Breast epithelium (tissue), 4 donors: Measurements from ENCODE around the gene PRIM2. TPM values are rescaled to one million over a fixed set of nuclear protein-coding genes. Genes with fewer than 3 reads are reported as not detected.
"Not testable (repeated sequence)": the region's sequence is repeated elsewhere in the genome, so short reads cannot be mapped to it uniquely, and the experiment has no call there.

Experiments
- DNase-seq, 2 donors: peaks; one replicate each; pipeline ENCODE4 v3.0.0-alpha.2; 2019; ENCODE audit warnings: low spot score in 2 of 2
- H3K27ac ChIP-seq, 2 donors: fragments of 200-600 bp; sonication (generic) in 1 of 2; one replicate each; pipeline ENCODE4 v1.5.1; 2016 to 2019; ENCODE audit warnings: mild to moderate bottlenecking in 1 of 2
- H3K27me3 ChIP-seq, 2 donors: fragments of 200-600 bp; sonication (generic) in 1 of 2; one replicate each; pipeline versions ENCODE4 v1.5.1 to v1.6.0; 2017 to 2019; ENCODE audit warnings: control low read depth in 1 of 2, mild to moderate bottlenecking in 1 of 2
- H3K36me3 ChIP-seq: fragments of 200-600 bp; one replicate; pipeline ENCODE4 v1.5.1; 2019
- H3K4me1 ChIP-seq, 2 donors: fragments of 200-600 bp; sonication (generic); one replicate each; pipeline ENCODE4 v1.5.1; 2016 to 2019; ENCODE audit warnings: control low read depth in 1 of 2
- H3K4me3 ChIP-seq, 3 donors: fragments of 200-600 bp; sonication (generic); 1 replicate in 2 of 3; 2 replicates in 1 of 3; pipeline ENCODE4 v1.5.1; 2016 to 2019; ENCODE audit warnings: mild to moderate bottlenecking in 3 of 3, moderate library complexity in 2 of 3
- H3K9me3 ChIP-seq, 2 donors: fragments of 200-600 bp; sonication (generic) in 1 of 2; one replicate each; pipeline ENCODE4 v1.5.1; 2016 to 2019; ENCODE audit warnings: control low read depth in 1 of 2
- CTCF ChIP-seq, 3 donors: fragments of 450-650 bp; IDR thresholded peaks; one replicate each; pipeline ENCODE4 v1.5.1; 2016 to 2017; ENCODE audit warnings: antibody characterized with exemption in 3 of 3, mild to moderate bottlenecking in 3 of 3, moderate library complexity in 3 of 3
- POLR2A ChIP-seq: fragments of 450-650 bp; IDR thresholded peaks from one replicate; pipeline ENCODE4 v1.6.1; 2016; ENCODE audit warnings: antibody characterized with exemption, mild to moderate bottlenecking, moderate library complexity
- POLR2AphosphoS5 ChIP-seq, 3 donors: sonication (generic); formaldehyde crosslinking; IDR thresholded peaks; one replicate each; pipeline ENCODE4 v1.6.1; 2017; ENCODE audit warnings: antibody characterized with exemption in 3 of 3
- intact Hi-C: fragments of 100-400 bp; cut with DNase I; formaldehyde crosslinking; loops from one replicate; pipeline ENCODE4 v1.15.1; 2023; ENCODE audit warnings: low total_unique reads
- total RNA-seq, 3 donors: library from RNA; depleted of rRNA; stranded (reverse); fragments of >200 nt; gene quantifications; one replicate each; pipeline ENCODE4 v1.1.0, GENCODE V29; 2016

The PRIM2 gene
- total RNA-seq, 3 donors from 2014 or later, result 9.3 to 20.1 (median 13.8) TPM

DNA sequence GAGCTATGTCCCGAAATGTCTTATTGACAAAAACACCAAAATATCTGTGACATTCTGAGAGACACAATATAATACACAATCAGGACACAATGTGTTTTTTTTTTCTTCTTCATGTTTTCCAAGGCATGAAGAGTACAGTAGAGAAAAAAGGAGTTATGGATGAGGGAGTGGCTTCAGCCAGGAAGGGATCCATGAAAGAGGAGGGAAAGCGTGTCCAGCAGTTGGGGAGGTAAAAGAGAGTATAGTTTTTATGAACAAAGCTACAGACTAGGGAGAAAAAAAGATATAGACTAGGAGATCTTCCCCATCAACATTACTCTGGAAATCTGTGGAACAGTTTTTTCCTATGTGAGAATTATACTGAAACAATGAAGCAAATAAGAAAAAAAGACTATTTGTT, 38.9 kb upstream of the PRIM2 start:
- H3K9me3 ChIP-seq, result no peaks in the 10 kb centered on the region
- intact Hi-C loops, result no loop called here
- no peak overlapping the region for H3K27ac ChIP-seq
- no peak overlapping the region for H3K4me3 ChIP-seq
- no peaks in the 10 kb centered on the region for H3K27me3 ChIP-seq
- no peak for TF ChIP-seq CTCF (IDR thresholded peaks at IDR 0.05)
- no peak for TF ChIP-seq POLR2A
- no peak for TF ChIP-seq POLR2AphosphoS5 (IDR thresholded peaks at IDR 0.05)
- H3K4me1 ChIP-seq, result no peaks in the 10 kb centered on the region
- H3K36me3 ChIP-seq, result no peaks in the 10 kb centered on the region
- DNase-seq, result no peak

DNA sequence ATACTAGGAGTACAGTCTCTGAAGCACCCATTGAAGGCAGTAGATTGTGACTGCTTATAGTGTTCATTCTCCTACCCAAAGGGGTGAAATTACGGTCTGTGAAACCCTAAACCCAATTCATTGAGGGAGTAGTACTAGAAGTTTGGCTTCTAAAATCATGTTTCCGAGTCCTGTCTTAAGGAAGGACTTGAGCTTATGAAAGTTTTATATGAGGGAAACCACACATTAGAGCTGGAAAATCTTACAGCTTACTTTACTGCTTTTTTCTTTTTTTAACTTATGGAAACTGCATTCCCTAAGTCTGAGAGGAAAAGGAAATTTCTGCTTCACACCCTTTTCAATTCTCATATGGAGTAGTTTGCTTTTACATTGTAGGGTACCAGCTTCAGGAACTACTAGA, 38.4 kb upstream of the PRIM2 start:
- no peak overlapping the region for H3K27ac ChIP-seq
- DNase-seq, result no peak
- no peak for TF ChIP-seq POLR2AphosphoS5 (IDR thresholded peaks at IDR 0.05)
- TF ChIP-seq CTCF (IDR thresholded peaks at IDR 0.05), result no peak
- TF ChIP-seq POLR2A, result no peak
- intact Hi-C loops, result no loop called here
- H3K9me3 ChIP-seq, result no peaks in the 10 kb centered on the region
- no peaks in the 10 kb centered on the region for H3K4me1 ChIP-seq
- no peaks in the 10 kb centered on the region for H3K36me3 ChIP-seq
- no peaks in the 10 kb centered on the region for H3K27me3 ChIP-seq
- H3K4me3 ChIP-seq, result no peak overlapping the region

- no peak for DNase-seq
- intact Hi-C loops, result no loop called here
- Histone ChIP-seq H3K4me3 (no peak overlapping the region), H3K36me3 (no peaks in the 10 kb centered on the region), H3K27ac (no peak overlapping the region), H3K27me3 (no peaks in the 10 kb centered on the region), H3K9me3 (no peaks in the 10 kb centered on the region), H3K4me1 (no peaks in the 10 kb centered on the region)
- no peak for TF ChIP-seq POLR2A
- no peak for TF ChIP-seq POLR2AphosphoS5 (IDR thresholded peaks at IDR 0.05)
- no peak for TF ChIP-seq CTCF (IDR thresholded peaks at IDR 0.05)
Measured at GRCh38 chr6:57283106-57283505, 34.3 kb upstream of the PRIM2 start.

DNA sequence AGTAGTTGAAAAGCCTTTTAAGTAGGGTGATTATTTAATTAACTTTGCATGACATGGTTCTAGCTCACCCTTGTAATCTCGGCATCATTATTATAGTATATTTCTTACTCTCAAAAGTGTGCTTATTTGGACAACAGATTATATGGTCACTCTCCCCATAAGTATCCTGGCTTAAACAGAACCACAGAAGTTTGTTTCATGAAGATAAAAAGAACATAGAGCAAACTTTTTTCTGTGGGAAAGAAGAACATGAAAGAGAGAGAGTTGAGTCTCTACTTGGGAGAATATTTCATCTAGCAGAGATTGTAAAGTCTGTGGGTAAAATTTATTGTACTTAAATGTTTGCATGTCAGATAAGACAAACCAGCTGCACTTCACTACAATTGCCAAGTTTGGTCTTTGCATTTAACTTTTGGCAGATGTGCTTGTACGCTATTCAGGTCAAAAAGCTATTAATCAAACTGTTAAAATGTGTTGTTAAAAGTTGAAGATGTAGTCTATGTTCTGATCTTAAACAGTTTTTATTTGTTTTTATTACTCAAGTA, 33.4 kb upstream of the PRIM2 start:
- Histone ChIP-seq H3K9me3 (no peaks in the 10 kb centered on the region), H3K27me3 (no peaks in the 10 kb centered on the region), H3K4me1 (no peaks in the 10 kb centered on the region), H3K4me3 (no peak overlapping the region), H3K27ac (no peak overlapping the region), H3K36me3 (no peaks in the 10 kb centered on the region)
- no peak for DNase-seq
- TF ChIP-seq POLR2AphosphoS5 (IDR thresholded peaks at IDR 0.05) (no peak), POLR2A (no peak), CTCF (IDR thresholded peaks at IDR 0.05) (no peak)
- intact Hi-C loops, result no loop called here

GRCh38 chr6:57288136-57288535, 29.3 kb upstream of the PRIM2 start:
- Histone ChIP-seq H3K4me3 (peak overlapping the region in 1 of 3 donors; percentile 17), H3K27ac (peak overlapping the region in 1 of 2 donors; percentile 77)
- peak in 1 of 2 donors; percentile 21 for DNase-seq
- H3K4me1 ChIP-seq, H3K36me3 ChIP-seq, H3K27me3 ChIP-seq, intact Hi-C loops, H3K9me3 ChIP-seq: not testable (repeated sequence)

GRCh38 chr6:57293472-57293871, 24.0 kb upstream of the PRIM2 start:
- H3K9me3 ChIP-seq, H3K4me1 ChIP-seq, DNase-seq, H3K27me3 ChIP-seq, intact Hi-C loops, H3K36me3 ChIP-seq, H3K4me3 ChIP-seq, H3K27ac ChIP-seq: not testable (repeated sequence)
